ENCODE data around the gene FMN2. TPM values are rescaled to one million over a fixed set of nuclear protein-coding genes. Genes with fewer than 3 reads are reported as not detected.

FMN2 gene
- total RNA-seq, 1 experiment from 2014 or later, result not detected

DNA sequence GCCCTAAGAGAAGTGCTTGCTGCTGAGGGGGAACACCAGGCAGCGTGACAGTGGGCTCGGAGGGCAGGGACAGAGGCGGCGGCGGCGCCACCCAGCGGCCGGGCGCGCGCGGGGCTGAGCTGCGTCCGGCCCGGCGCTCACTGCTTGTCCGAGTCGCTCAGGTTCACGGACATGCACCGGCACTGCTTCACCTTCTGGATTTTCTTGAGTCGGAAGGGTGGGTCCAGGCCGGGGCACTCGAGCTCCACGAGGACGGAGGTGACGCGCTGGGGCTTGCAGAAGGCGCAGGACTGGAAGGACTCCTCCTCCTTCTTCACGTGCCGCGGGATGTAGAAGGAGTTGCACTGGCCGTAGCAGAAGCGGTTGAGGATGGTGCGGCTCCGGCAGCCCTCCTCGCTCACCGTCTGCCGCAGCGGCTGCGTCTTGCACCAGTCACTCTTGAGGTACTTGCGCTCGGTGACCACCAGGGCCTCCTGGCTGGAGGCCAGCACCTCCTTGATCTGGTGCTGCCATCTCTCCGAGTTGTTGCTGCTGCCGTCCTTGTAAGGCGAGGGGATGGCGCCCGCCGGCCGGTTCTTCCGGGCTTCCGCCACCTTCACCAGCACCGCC is 401.3 kb downstream of the FMN2 start:
- BruUV-seq (replicated peaks), result no TSS peak
- no peaks in the 10 kb centered on the region for H3K9me3 ChIP-seq (ENCODE audit: insufficient read depth, low read depth)
- H3F3A ChIP-seq (ENCODE audit: insufficient read depth, low read depth), result no peaks in the 10 kb centered on the region
- POLR2A ChIA-PET (ENCODE audit: unreplicated experiment), result no interaction called here
- H3K9me2 ChIP-seq (ENCODE audit: insufficient read depth), result no peaks in the 10 kb centered on the region
- H3K4me1 ChIP-seq (replicated peaks; ENCODE audit: insufficient read depth), result no peaks in the 10 kb centered on the region
- TF ChIP-seq, protein P1, sequence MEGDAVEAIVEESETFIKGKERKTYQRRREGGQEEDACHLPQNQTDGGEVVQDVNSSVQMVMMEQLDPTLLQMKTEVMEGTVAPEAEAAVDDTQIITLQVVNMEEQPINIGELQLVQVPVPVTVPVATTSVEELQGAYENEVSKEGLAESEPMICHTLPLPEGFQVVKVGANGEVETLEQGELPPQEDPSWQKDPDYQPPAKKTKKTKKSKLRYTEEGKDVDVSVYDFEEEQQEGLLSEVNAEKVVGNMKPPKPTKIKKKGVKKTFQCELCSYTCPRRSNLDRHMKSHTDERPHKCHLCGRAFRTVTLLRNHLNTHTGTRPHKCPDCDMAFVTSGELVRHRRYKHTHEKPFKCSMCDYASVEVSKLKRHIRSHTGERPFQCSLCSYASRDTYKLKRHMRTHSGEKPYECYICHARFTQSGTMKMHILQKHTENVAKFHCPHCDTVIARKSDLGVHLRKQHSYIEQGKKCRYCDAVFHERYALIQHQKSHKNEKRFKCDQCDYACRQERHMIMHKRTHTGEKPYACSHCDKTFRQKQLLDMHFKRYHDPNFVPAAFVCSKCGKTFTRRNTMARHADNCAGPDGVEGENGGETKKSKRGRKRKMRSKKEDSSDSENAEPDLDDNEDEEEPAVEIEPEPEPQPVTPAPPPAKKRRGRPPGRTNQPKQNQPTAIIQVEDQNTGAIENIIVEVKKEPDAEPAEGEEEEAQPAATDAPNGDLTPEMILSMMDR (conservative IDR thresholded peaks at IDR 0.05), result no peak
- no peak for TF ChIP-seq EZH2 (IDR thresholded peaks at IDR 0.05; ENCODE audit: low read depth)
- H3K4me3 ChIP-seq, result no peak overlapping the region
- H4K20me1 ChIP-seq (ENCODE audit: insufficient read depth), result no peaks in the 10 kb centered on the region
- H3K27me3 ChIP-seq (ENCODE audit: insufficient read depth, low read depth), result no peaks in the 10 kb centered on the region
- CTCF ChIA-PET, result no interaction called here
- intact Hi-C loops (cut with micrococcal nuclease; ENCODE audit: unreplicated experiment), result no loop called here
- DNase-seq, result no peak
- no peaks in the 10 kb centered on the region for H3K79me2 ChIP-seq (ENCODE audit: low read depth)
- no peaks in the 10 kb centered on the region for H3K36me3 ChIP-seq (ENCODE audit: low read depth)
- H2AFZ ChIP-seq, result no peak overlapping the region
- no peak overlapping the region for H3K27ac ChIP-seq
- H3K4me2 ChIP-seq, result no peak overlapping the region

DNA sequence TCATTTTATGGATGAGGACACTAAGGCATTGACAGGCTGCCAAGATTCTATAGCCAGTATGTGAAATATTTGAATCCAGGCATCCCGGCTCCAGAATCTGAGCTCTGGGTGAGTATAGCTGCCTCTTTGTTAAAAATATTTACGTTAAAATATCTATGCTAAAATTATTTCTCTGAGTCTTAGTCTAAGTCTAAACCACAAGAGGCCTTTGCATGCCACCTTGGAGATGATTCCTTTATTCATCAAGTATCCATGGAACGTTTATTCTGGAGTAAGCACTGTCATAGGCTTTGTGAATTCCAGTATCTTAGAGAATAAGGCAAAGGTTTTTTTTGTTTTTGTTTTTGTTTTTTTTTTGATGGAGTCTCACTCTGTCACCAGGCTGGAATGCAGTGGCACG is 403.9 kb downstream of the FMN2 start:
- Histone ChIP-seq H3K4me3 (no peak overlapping the region), H3K36me3 (ENCODE audit: low read depth) (no peaks in the 10 kb centered on the region), H3K79me2 (ENCODE audit: low read depth) (no peaks in the 10 kb centered on the region), H3K9me3 (ENCODE audit: insufficient read depth, low read depth) (no peaks in the 10 kb centered on the region), H3K27me3 (ENCODE audit: insufficient read depth, low read depth) (no peaks in the 10 kb centered on the region), H3K27ac (no peak overlapping the region), H2AFZ (no peak overlapping the region), H3K4me2 (no peak overlapping the region), H3K4me1 (replicated peaks; ENCODE audit: insufficient read depth) (no peaks in the 10 kb centered on the region), H3F3A (ENCODE audit: insufficient read depth, low read depth) (no peaks in the 10 kb centered on the region), H4K20me1 (ENCODE audit: insufficient read depth) (no peaks in the 10 kb centered on the region), H3K9me2 (ENCODE audit: insufficient read depth) (no peaks in the 10 kb centered on the region)
- intact Hi-C loops (cut with micrococcal nuclease; ENCODE audit: unreplicated experiment), result no loop called here
- TF ChIP-seq, protein P1 (conservative IDR thresholded peaks at IDR 0.05), result no peak
- TF ChIP-seq EZH2 (IDR thresholded peaks at IDR 0.05; ENCODE audit: low read depth), result no peak
- DNase-seq, result no peak
- BruUV-seq (replicated peaks), result no TSS peak
- CTCF ChIA-PET, result no interaction called here
- POLR2A ChIA-PET (ENCODE audit: unreplicated experiment), result no interaction called here

DNA sequence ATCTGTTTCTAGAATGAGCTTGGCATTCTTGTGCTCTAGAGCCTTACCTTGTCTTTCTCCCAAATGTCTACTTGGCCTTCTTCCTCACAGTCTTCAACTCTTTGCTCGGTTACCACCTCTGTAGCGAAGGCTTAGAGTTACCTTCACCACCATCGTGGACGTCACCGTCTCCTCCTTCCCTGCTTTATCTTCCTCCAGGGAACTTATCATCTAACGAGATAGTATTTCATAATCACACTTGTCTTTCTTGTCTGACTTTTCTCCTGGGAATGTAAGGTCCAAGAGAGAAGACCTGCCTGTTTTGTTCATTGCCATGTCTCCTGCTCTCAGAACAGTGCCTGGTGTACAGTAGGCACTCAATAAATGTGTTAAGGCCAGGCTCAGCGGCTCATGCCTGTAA is 404.7 kb downstream of the FMN2 start:
- no peak for DNase-seq
- Histone ChIP-seq H3K9me2 (ENCODE audit: insufficient read depth) (no peaks in the 10 kb centered on the region), H3K27me3 (ENCODE audit: insufficient read depth, low read depth) (no peaks in the 10 kb centered on the region), H3K4me2 (no peak overlapping the region), H3K4me1 (replicated peaks; ENCODE audit: insufficient read depth) (no peaks in the 10 kb centered on the region), H3K79me2 (ENCODE audit: low read depth) (no peaks in the 10 kb centered on the region), H3F3A (ENCODE audit: insufficient read depth, low read depth) (no peaks in the 10 kb centered on the region), H3K9me3 (ENCODE audit: insufficient read depth, low read depth) (no peaks in the 10 kb centered on the region), H4K20me1 (ENCODE audit: insufficient read depth) (no peaks in the 10 kb centered on the region), H3K4me3 (no peak overlapping the region), H3K27ac (no peak overlapping the region), H3K36me3 (ENCODE audit: low read depth) (no peaks in the 10 kb centered on the region), H2AFZ (no peak overlapping the region)
- BruUV-seq (replicated peaks), result no TSS peak
- intact Hi-C loops (cut with micrococcal nuclease; ENCODE audit: unreplicated experiment), result no loop called here
- no peak for TF ChIP-seq EZH2 (IDR thresholded peaks at IDR 0.05; ENCODE audit: low read depth)
- TF ChIP-seq, protein P1 (conservative IDR thresholded peaks at IDR 0.05), result no peak
- POLR2A ChIA-PET (ENCODE audit: unreplicated experiment), result no interaction called here
- CTCF ChIA-PET, result no interaction called here
